Upper lobe of left lung (tissue), 6 donors: ENCODE measurements around the gene REV1. TPM values are rescaled to one million over a fixed set of nuclear protein-coding genes. Genes with fewer than 3 reads are reported as not detected.
A peak's percentile ranks its signal among the peaks of the same experiment; 100 is the strongest.

Experiments
- ATAC-seq, 2 donors: fragments of 200-7000 bp; cut with Tn5 transposase; one replicate each; pipeline ENCODE4 v1.9.1; 2022; ENCODE audit warnings: mild to moderate bottlenecking in 2 of 2, moderate library complexity in 2 of 2; ENCODE audit not compliant: low FRiP score in 2 of 2
- DNase-seq, 2 donors: peaks; one replicate each; pipeline ENCODE4 v3.0.0-alpha.2; 2019 to 2020
- H3K27ac ChIP-seq, 4 donors: fragments of 200-600 bp; sonication (generic); one replicate each; pipeline ENCODE4 v1.5.1; 2016 to 2019
- H3K27me3 ChIP-seq, 4 donors: fragments of 200-600 bp; sonication (generic); one replicate each; pipeline ENCODE4 v1.5.1; 2017 to 2019
- H3K36me3 ChIP-seq, 4 donors: fragments of 200-600 bp; sonication (generic); one replicate each; pipeline ENCODE4 v1.5.1; 2016 to 2019
- H3K4me1 ChIP-seq, 4 donors: fragments of 200-600 bp; sonication (generic); one replicate each; pipeline ENCODE4 v1.5.1; 2018 to 2019
- H3K4me3 ChIP-seq, 4 donors: fragments of 200-600 bp; sonication (generic); one replicate each; pipeline ENCODE4 v1.5.1; 2017 to 2019; ENCODE audit warnings: mild to moderate bottlenecking in 2 of 4, moderate library complexity in 1 of 4
- H3K9me3 ChIP-seq, 4 donors: fragments of 200-600 bp; sonication (generic); one replicate each; pipeline ENCODE4 v1.5.1; 2018 to 2019
- CTCF ChIP-seq, 6 experiments: fragments of 450-650 bp in 4 of 6; fragments of 200-600 bp in 2 of 6; sonication (generic) in 2 of 6; IDR thresholded peaks; one replicate each; pipeline ENCODE4 v1.5.1; 2016 to 2019; ENCODE audit warnings: antibody characterized with exemption in 6 of 6
- EP300 ChIP-seq, 4 donors: sonication (generic); formaldehyde crosslinking; IDR thresholded peaks; one replicate each; pipeline ENCODE4 v1.5.1; 2017; ENCODE audit warnings: antibody characterized with exemption in 4 of 4, control low read depth in 2 of 4
- POLR2A ChIP-seq, 4 donors: fragments of 450-650 bp; IDR thresholded peaks; one replicate each; pipeline ENCODE4 v1.5.1; 2016 to 2017; ENCODE audit warnings: antibody characterized with exemption in 4 of 4, mild to moderate bottlenecking in 2 of 4
- POLR2AphosphoS5 ChIP-seq, 2 donors: sonication (generic); formaldehyde crosslinking; IDR thresholded peaks; one replicate each; pipeline ENCODE4 v1.5.1; 2017; ENCODE audit warnings: antibody characterized with exemption in 2 of 2
- WGBS, 2 donors: methylation state at CpG; one replicate each; pipeline ENCODE4 v1.1.5; 2017 to 2018; 5-methylcytosine and 5-hydroxymethylcytosine counted together
- total RNA-seq, 6 donors: library from RNA; depleted of rRNA in 4 of 6; stranded (reverse); fragments of >200 nt in 4 of 6; gene quantifications; one replicate each; pipeline versions ENCODE4 v1.1.0 to v1.2.1, GENCODE V29; 2016 to 2021
- donor health status: DM: no; HTN: no; CAD: no; lungs with moderate emphysema.
- donor health status: DM: no; HTN: yes; CAD: no; lungs with severe emphysema.

The REV1 gene
- total RNA-seq, 6 donors from 2014 or later: 34.6 to 135 (median 61.8) TPM

- no peak for ATAC-seq
- Histone ChIP-seq H3K4me1 (peaks cover 17 to 47% (median 22%) of the 10 kb centered on the region in 4 donors), H3K27me3 (no peaks in the 10 kb centered on the region), H3K27ac (peak overlapping the region in 1 of 4 donors; percentile 100), H3K36me3 (no peaks in the 10 kb centered on the region), H3K4me3 (no peak overlapping the region), H3K9me3 (no peaks in the 10 kb centered on the region)
- DNase-seq: no peak
- TF ChIP-seq POLR2AphosphoS5 (IDR thresholded peaks at IDR 0.05) (no peak), EP300 (IDR thresholded peaks at IDR 0.05) (no peak), POLR2A (IDR thresholded peaks at IDR 0.05) (no peak), CTCF (IDR thresholded peaks at IDR 0.05) (no peak)
- 45% methylated on average over 4 of the region's 4 CpGs; no CpG with 5 or more reads in 1 of the 2 donors for WGBS, 2 donors
These were observed 1.9 kb downstream of the REV1 start for GRCh38 chr2:99487906-99488305.

- no peaks in the 10 kb centered on the region for H3K36me3 ChIP-seq
- DNase-seq: peak in 1 of 2 donors; percentile 58
- H3K4me3 ChIP-seq: no peak overlapping the region
- no peaks in the 10 kb centered on the region for H3K9me3 ChIP-seq
- TF ChIP-seq POLR2AphosphoS5 (IDR thresholded peaks at IDR 0.05) (no peak), EP300 (IDR thresholded peaks at IDR 0.05) (no peak), CTCF (IDR thresholded peaks at IDR 0.05) (no peak), POLR2A (IDR thresholded peaks at IDR 0.05) (no peak)
- peaks cover 16 to 59% (median 19%) of the 10 kb centered on the region in 4 donors for H3K4me1 ChIP-seq
- no peak for ATAC-seq
- no peaks in the 10 kb centered on the region for H3K27me3 ChIP-seq
- WGBS, 2 donors: 83 to 84% methylated on average over 4 of the region's 4 CpGs
- no peak overlapping the region for H3K27ac ChIP-seq
These were observed 4.0 kb downstream of the REV1 start for GRCh38 chr2:99485824-99486223.

GRCh38 chr2:99485411-99485810 lies 4.4 kb downstream of the REV1 start:
- ATAC-seq: no peak

GRCh38 chr2:99484205-99484604 lies 5.6 kb downstream of the REV1 start:
- H3K4me3 ChIP-seq: peak overlapping the region in 1 of 4 donors; percentile 2
- peaks cover 14 to 54% (median 17%) of the 10 kb centered on the region in 4 donors for H3K4me1 ChIP-seq
- no peaks in the 10 kb centered on the region for H3K9me3 ChIP-seq
- no peak overlapping the region for H3K27ac ChIP-seq
- no peaks in the 10 kb centered on the region for H3K27me3 ChIP-seq
- TF ChIP-seq EP300 (IDR thresholded peaks at IDR 0.05): no peak
- TF ChIP-seq POLR2A (IDR thresholded peaks at IDR 0.05): no peak
- no peak for TF ChIP-seq POLR2AphosphoS5 (IDR thresholded peaks at IDR 0.05)
- TF ChIP-seq CTCF (IDR thresholded peaks at IDR 0.05): no peak
- ATAC-seq (no peak), DNase-seq (no peak)
- WGBS, 2 donors: 79 to 83% methylated on average over 2 of the region's 2 CpGs
- H3K36me3 ChIP-seq: no peaks in the 10 kb centered on the region

More at GRCh38 chr2:99485411-99485810, 4.4 kb downstream of the REV1 start:
- H3K4me3 ChIP-seq: no peak overlapping the region
- TF ChIP-seq EP300 (IDR thresholded peaks at IDR 0.05): no peak
- TF ChIP-seq CTCF (IDR thresholded peaks at IDR 0.05): no peak
- TF ChIP-seq POLR2AphosphoS5 (IDR thresholded peaks at IDR 0.05): no peak
- no peak for TF ChIP-seq POLR2A (IDR thresholded peaks at IDR 0.05)
- H3K36me3 ChIP-seq: no peaks in the 10 kb centered on the region
- H3K27ac ChIP-seq: no peak overlapping the region
- no peaks in the 10 kb centered on the region for H3K9me3 ChIP-seq
- DNase-seq: no peak
- no peaks in the 10 kb centered on the region for H3K27me3 ChIP-seq
- WGBS, 2 donors: 72 to 78% methylated on average over 3 of the region's 3 CpGs
- peaks cover 13 to 55% (median 16%) of the 10 kb centered on the region in 4 donors for H3K4me1 ChIP-seq

GRCh38 chr2:99481941-99482340 lies 7.9 kb downstream of the REV1 start:
- ATAC-seq (peak in 1 of 2 donors; percentile 29), DNase-seq (no peak)
- no peaks in the 10 kb centered on the region for H3K9me3 ChIP-seq
- TF ChIP-seq POLR2A (IDR thresholded peaks at IDR 0.05): no peak
- TF ChIP-seq CTCF (IDR thresholded peaks at IDR 0.05): no peak
- no peak for TF ChIP-seq POLR2AphosphoS5 (IDR thresholded peaks at IDR 0.05)
- TF ChIP-seq EP300 (IDR thresholded peaks at IDR 0.05): no peak
- no peaks in the 10 kb centered on the region for H3K36me3 ChIP-seq
- H3K27ac ChIP-seq: no peak overlapping the region
- peaks cover 13 to 52% (median 19%) of the 10 kb centered on the region in 4 donors for H3K4me1 ChIP-seq
- H3K27me3 ChIP-seq: no peaks in the 10 kb centered on the region
- 50 to 54% methylated on average over 1 of the region's 1 CpG for WGBS, 2 donors
- no peak overlapping the region for H3K4me3 ChIP-seq
